Stomach (tissue), 9 donors: ENCODE results near the gene ALDH3B1. TPM values are rescaled to one million over a fixed set of nuclear protein-coding genes. Genes with fewer than 3 reads are reported as not detected.

Source experiments
- DNase-seq, 2 donors: peaks; one replicate each; pipeline versions ENCODE4 v3.0.0 to v3.0.0-alpha.2; 2013 to 2019
- H3K27ac ChIP-seq, 5 donors: fragments of 200-600 bp in 4 of 5; sonication (generic) in 4 of 5; one replicate each; pipeline ENCODE4 v1.5.1; 2013 to 2019; ENCODE audit warnings: mild to moderate bottlenecking in 1 of 5, moderate library complexity in 1 of 5
- H3K27me3 ChIP-seq, 3 donors: fragments of 200-600 bp; sonication (generic); one replicate each; pipeline ENCODE4 v1.5.1; 2017 to 2019; ENCODE audit warnings: mixed run types in 1 of 3
- H3K36me3 ChIP-seq, 4 donors: fragments of 200-600 bp; sonication (generic); 1 replicate in 3 of 4; 2 replicates in 1 of 4; pipeline ENCODE4 v1.5.1; 2016 to 2019
- H3K4me1 ChIP-seq, 4 donors: fragments of 200-600 bp; sonication (generic); one replicate each; pipeline ENCODE4 v1.5.1; 2016 to 2019
- H3K4me3 ChIP-seq, 4 donors: fragments of 200-600 bp; sonication (generic) in 3 of 4; one replicate each; pipeline ENCODE4 v1.5.1; 2016 to 2019; ENCODE audit warnings: mild to moderate bottlenecking in 1 of 4
- H3K9me3 ChIP-seq, 4 donors: fragments of 200-600 bp; sonication (generic); one replicate each; pipeline ENCODE4 v1.5.1; 2016 to 2019
- EP300 ChIP-seq: sonication (generic); formaldehyde crosslinking; IDR thresholded peaks from one replicate; pipeline ENCODE4 v1.6.1; 2017; ENCODE audit warnings: antibody characterized with exemption
- POLR2A ChIP-seq, 4 donors: fragments of 450-650 bp; IDR thresholded peaks; one replicate each; pipeline ENCODE4 v1.6.1; 2016; ENCODE audit warnings: antibody characterized with exemption in 4 of 4, control low read depth in 2 of 4, mild to moderate bottlenecking in 1 of 4, moderate library complexity in 1 of 4
- POLR2AphosphoS5 ChIP-seq, 3 donors: sonication (generic); formaldehyde crosslinking; IDR thresholded peaks; one replicate each; pipeline ENCODE4 v1.6.1; 2016; ENCODE audit warnings: antibody characterized with exemption in 3 of 3
- WGBS, 5 donors: extraction: QIAGEN DNeasy Blood & Tissue Kit in 3 of 5; methylation state at CpG; one replicate each; pipeline versions ENCODE4 v1.1.5 to v1.1.7; 2013 to 2018; 5-methylcytosine and 5-hydroxymethylcytosine counted together
- intact Hi-C: fragments of 100-400 bp; cut with DNase I; formaldehyde crosslinking; loops from one replicate; pipeline ENCODE4 v1.15.1; 2023; ENCODE audit warnings: low total_unique reads
- polyA plus RNA-seq, 3 donors: library from polyadenylated mRNA; stranded (reverse); fragments of 200-250 nt; gene quantifications; one replicate each; pipeline ENCODE4 v1.2.3, GENCODE V29; 2013
- total RNA-seq, 5 donors: library from RNA; depleted of rRNA; stranded (reverse); fragments of >200 nt; gene quantifications; one replicate each; pipeline versions ENCODE4 v1.1.0 to v1.2.3, GENCODE V29; 2014 to 2016
- TF ChIP-seq, protein P1 (sequence below), 7 experiments: fragments of 450-650 bp in 4 of 7; fragments of 200-600 bp in 3 of 7; sonication (generic) in 3 of 7; IDR thresholded peaks; one replicate each; pipeline ENCODE4 v1.5.1; 2016 to 2019; ENCODE audit warnings: antibody characterized with exemption in 7 of 7, control low read depth in 2 of 7, mild to moderate bottlenecking in 1 of 7
- donor health status: healthy with polysubstance abuse.
- donor health status: Bipolar disorder and iron deficiency.
- donor health status: healthy.

Gene ALDH3B1
- total and polyA plus RNA-seq, 8 donors: 2.9 to 55.0 (median 13.0) TPM

GRCh38 chr11:68044898-68045351 lies 34.8 kb downstream of the ALDH3B1 start:
- no peak for DNase-seq
- intact Hi-C loops: no loop called here
- H3K9me3 ChIP-seq: no peaks in the 10 kb centered on the region
- H3K27ac ChIP-seq: no peak overlapping the region
- no peaks in the 10 kb centered on the region for H3K27me3 ChIP-seq
- peaks cover 61 to 89% (median 84%) of the 10 kb centered on the region in 4 donors for H3K36me3 ChIP-seq
- H3K4me3 ChIP-seq: no peak overlapping the region
- WGBS, 5 donors: 89 to 97% (median 96%) methylated on average over 8 to 18 of the region's 18 CpGs
- no peak for TF ChIP-seq POLR2AphosphoS5 (IDR thresholded peaks at IDR 0.05)
- TF ChIP-seq, protein P1, sequence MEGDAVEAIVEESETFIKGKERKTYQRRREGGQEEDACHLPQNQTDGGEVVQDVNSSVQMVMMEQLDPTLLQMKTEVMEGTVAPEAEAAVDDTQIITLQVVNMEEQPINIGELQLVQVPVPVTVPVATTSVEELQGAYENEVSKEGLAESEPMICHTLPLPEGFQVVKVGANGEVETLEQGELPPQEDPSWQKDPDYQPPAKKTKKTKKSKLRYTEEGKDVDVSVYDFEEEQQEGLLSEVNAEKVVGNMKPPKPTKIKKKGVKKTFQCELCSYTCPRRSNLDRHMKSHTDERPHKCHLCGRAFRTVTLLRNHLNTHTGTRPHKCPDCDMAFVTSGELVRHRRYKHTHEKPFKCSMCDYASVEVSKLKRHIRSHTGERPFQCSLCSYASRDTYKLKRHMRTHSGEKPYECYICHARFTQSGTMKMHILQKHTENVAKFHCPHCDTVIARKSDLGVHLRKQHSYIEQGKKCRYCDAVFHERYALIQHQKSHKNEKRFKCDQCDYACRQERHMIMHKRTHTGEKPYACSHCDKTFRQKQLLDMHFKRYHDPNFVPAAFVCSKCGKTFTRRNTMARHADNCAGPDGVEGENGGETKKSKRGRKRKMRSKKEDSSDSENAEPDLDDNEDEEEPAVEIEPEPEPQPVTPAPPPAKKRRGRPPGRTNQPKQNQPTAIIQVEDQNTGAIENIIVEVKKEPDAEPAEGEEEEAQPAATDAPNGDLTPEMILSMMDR (IDR thresholded peaks at IDR 0.05): no peak
- no peak for TF ChIP-seq POLR2A (IDR thresholded peaks at IDR 0.05)
- TF ChIP-seq EP300: no peak
- H3K4me1 ChIP-seq: peaks cover 23 to 45% (median 36%) of the 10 kb centered on the region in 4 donors

DNA sequence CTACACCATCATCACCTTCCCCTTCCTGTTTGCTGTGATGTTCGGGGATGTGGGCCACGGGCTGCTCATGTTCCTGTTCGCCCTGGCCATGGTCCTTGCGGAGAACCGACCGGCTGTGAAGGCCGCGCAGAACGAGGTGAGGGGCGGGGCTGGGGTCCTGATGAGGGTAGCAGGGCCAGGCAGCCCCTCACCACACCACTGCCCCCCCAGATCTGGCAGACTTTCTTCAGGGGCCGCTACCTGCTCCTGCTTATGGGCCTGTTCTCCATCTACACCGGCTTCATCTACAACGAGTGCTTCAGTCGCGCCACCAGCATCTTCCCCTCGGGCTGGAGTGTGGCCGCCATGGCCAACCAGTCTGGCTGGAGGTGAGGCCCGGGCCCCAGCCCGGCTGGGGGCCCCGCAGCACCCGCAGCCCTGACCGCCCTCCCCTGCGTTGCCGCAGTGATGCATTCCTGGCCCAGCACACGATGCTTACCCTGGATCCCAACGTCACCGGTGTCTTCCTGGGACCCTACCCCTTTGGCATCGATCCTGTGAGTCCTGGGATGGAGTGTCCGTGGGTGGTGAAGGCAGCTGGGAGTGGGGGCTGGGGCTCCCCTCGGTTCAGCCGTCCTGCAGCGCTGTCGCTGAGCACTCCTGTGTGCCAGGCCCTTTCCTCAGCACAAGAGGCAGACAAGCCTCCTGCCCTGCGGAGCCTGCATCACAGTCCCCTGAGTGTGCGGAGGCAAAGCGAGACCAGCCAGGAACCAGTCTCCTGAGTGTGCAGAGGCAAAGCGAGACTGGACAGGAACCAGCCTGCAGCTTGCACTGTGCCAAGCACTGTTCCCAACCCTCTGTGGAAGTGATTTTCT lies 37.5 kb downstream of the ALDH3B1 start:
- intact Hi-C loops: no loop called here
- Histone ChIP-seq H3K9me3 (no peaks in the 10 kb centered on the region), H3K27ac (no peak overlapping the region), H3K36me3 (peaks cover 65 to 100% (median 99%) of the 10 kb centered on the region in 4 donors), H3K4me1 (peaks cover under 1 to 27% (median 16%) of the 10 kb centered on the region in 4 donors), H3K4me3 (no peak overlapping the region), H3K27me3 (no peaks in the 10 kb centered on the region)
- TF ChIP-seq POLR2AphosphoS5 (IDR thresholded peaks at IDR 0.05) (no peak), POLR2A (IDR thresholded peaks at IDR 0.05) (no peak), EP300 (no peak)
- TF ChIP-seq, protein P1 (IDR thresholded peaks at IDR 0.05): no peak
- no peak for DNase-seq
- 88 to 93% (median 92%) methylated on average over 31 to 37 of the region's 37 CpGs for WGBS, 5 donors

DNA sequence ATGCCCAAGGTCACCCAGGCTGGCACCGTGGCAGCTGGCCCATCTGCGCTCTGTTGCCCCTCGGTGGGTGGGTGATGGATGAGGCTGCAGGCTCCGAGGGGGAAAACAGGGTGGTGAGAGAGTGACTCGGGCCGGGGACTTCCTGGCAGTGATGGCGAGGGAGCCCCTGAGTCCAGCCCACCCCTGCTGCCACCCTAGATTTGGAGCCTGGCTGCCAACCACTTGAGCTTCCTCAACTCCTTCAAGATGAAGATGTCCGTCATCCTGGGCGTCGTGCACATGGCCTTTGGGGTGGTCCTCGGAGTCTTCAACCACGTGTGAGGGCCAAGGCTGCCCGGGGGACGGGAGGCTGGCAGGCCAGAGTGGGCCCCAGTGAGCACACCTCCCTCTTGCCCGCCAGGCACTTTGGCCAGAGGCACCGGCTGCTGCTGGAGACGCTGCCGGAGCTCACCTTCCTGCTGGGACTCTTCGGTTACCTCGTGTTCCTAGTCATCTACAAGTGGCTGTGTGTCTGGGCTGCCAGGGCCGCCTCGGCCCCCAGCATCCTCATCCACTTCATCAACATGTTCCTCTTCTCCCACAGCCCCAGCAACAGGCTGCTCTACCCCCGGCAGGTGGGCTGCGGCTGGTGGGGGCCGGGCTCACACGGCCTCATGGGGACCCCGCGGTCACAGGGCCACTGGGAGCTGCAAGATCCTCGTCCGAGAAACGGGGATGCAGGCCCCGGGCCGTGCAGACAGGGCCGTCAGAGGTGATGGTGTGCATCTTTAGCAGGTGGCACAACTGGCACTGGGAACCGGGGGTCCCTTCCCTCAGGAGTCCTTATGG lies 38.8 kb downstream of the ALDH3B1 start:
- H3K36me3 ChIP-seq: peaks cover 58 to 100% (median 99%) of the 10 kb centered on the region in 4 donors
- TF ChIP-seq, protein P1 (IDR thresholded peaks at IDR 0.05): no peak
- TF ChIP-seq POLR2A (IDR thresholded peaks at IDR 0.05) (no peak), POLR2AphosphoS5 (IDR thresholded peaks at IDR 0.05) (no peak)
- H3K27ac ChIP-seq: no peak overlapping the region
- H3K27me3 ChIP-seq: no peaks in the 10 kb centered on the region
- no peak overlapping the region for H3K4me3 ChIP-seq
- no peaks in the 10 kb centered on the region for H3K9me3 ChIP-seq
- intact Hi-C loops: no loop called here
- WGBS, 5 donors: 86 to 90% (median 88%) methylated on average over 28 to 35 of the region's 35 CpGs
- no peak for DNase-seq
- H3K4me1 ChIP-seq: peaks cover 0 to 15% (median 7%) of the 10 kb centered on the region in 4 donors
